Fibroblast of mammary gland (primary cell): ENCODE results near the gene TAOK1.

ENCODE experiments used
- DNase-seq: peaks from one replicate; pipeline ENCODE4 v3.0.0-alpha.2; 2010; ENCODE audit warnings: low read depth
- H3K4me3 ChIP-seq: 2 replicates; pipeline ENCODE4 v1.5.1; 2011; ENCODE audit warnings: low read depth, mild to moderate bottlenecking, low read length, moderate library complexity; ENCODE audit not compliant: control insufficient read depth
- CTCF ChIP-seq: conservative IDR thresholded peaks from 2 replicates; pipeline ENCODE4 v1.5.1; 2011; ENCODE audit warnings: low read depth, low read length, inconsistent platforms; ENCODE audit not compliant: control insufficient read depth, insufficient read depth

Gene TAOK1

GRCh38 chr17:29597361-29598172, 207.4 kb downstream of the TAOK1 start:
- no peak overlapping the region for H3K4me3 ChIP-seq
- no peak for DNase-seq
- no peak for TF ChIP-seq CTCF
